Measurements from ENCODE around the gene MAGIX.

The MAGIX gene

GRCh38 chrX:49155900-49156837 lies 6.4 kb upstream of the MAGIX start (continued):
- peak; percentile 61 for TF ChIP-seq HIC1 (tag by site-specific recombination; IDR thresholded peaks at IDR 0.05)
- TF ChIP-seq KLF1 (tag by site-specific recombination; IDR thresholded peaks at IDR 0.05) = peak; percentile 83
- no peak for TF ChIP-seq FEZF1 (tag by site-specific recombination; IDR thresholded peaks at IDR 0.05)
- TF ChIP-seq, protein P1, sequence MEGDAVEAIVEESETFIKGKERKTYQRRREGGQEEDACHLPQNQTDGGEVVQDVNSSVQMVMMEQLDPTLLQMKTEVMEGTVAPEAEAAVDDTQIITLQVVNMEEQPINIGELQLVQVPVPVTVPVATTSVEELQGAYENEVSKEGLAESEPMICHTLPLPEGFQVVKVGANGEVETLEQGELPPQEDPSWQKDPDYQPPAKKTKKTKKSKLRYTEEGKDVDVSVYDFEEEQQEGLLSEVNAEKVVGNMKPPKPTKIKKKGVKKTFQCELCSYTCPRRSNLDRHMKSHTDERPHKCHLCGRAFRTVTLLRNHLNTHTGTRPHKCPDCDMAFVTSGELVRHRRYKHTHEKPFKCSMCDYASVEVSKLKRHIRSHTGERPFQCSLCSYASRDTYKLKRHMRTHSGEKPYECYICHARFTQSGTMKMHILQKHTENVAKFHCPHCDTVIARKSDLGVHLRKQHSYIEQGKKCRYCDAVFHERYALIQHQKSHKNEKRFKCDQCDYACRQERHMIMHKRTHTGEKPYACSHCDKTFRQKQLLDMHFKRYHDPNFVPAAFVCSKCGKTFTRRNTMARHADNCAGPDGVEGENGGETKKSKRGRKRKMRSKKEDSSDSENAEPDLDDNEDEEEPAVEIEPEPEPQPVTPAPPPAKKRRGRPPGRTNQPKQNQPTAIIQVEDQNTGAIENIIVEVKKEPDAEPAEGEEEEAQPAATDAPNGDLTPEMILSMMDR (tag by site-specific recombination; IDR thresholded peaks at IDR 0.05) = peak; percentile 88
- TF ChIP-seq ZNF239 (tag by site-specific recombination; IDR thresholded peaks at IDR 0.05) = no peak
- peak; percentile 66; the same call in 1 of the 2 replicates for TF ChIP-seq ZNF324 (tag by site-specific recombination; IDR thresholded peaks at IDR 0.05)
- no peak for TF ChIP-seq HOXD13 (CRISPR knock-in tag; IDR thresholded peaks at IDR 0.05; ENCODE audit: borderline replicate concordance)
- TF ChIP-seq, protein P2, sequence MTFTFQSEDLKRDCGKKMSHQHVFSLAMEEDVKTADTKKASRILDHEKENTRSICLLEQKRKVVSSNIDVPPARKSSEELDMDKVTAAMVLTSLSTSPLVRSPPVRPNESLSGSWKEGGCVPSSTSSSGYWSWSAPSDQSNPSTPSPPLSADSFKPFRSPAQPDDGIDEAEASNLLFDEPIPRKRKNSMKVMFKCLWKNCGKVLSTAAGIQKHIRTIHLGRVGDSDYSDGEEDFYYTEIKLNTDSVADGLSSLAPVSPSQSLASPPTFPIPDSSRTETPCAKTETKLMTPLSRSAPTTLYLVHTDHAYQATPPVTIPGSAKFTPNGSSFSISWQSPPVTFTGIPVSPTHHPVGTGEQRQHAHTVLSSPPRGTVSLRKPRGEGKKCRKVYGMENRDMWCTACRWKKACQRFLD (tag by site-specific recombination; IDR thresholded peaks at IDR 0.05) = no peak
- TF ChIP-seq, protein P3, sequence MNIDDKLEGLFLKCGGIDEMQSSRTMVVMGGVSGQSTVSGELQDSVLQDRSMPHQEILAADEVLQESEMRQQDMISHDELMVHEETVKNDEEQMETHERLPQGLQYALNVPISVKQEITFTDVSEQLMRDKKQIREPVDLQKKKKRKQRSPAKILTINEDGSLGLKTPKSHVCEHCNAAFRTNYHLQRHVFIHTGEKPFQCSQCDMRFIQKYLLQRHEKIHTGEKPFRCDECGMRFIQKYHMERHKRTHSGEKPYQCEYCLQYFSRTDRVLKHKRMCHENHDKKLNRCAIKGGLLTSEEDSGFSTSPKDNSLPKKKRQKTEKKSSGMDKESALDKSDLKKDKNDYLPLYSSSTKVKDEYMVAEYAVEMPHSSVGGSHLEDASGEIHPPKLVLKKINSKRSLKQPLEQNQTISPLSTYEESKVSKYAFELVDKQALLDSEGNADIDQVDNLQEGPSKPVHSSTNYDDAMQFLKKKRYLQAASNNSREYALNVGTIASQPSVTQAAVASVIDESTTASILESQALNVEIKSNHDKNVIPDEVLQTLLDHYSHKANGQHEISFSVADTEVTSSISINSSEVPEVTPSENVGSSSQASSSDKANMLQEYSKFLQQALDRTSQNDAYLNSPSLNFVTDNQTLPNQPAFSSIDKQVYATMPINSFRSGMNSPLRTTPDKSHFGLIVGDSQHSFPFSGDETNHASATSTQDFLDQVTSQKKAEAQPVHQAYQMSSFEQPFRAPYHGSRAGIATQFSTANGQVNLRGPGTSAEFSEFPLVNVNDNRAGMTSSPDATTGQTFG (tag by site-specific recombination; IDR thresholded peaks at IDR 0.05; ENCODE audit: borderline replicate concordance) = no peak
- TF ChIP-seq GLI2 (tag by site-specific recombination; IDR thresholded peaks at IDR 0.05; ENCODE audit: borderline replicate concordance, low read depth) = no peak
- no peak for TF ChIP-seq ZNF521 (tag by site-specific recombination; IDR thresholded peaks at IDR 0.05)
- no peak for TF ChIP-seq ZNF202 (tag by site-specific recombination; IDR thresholded peaks at IDR 0.05; ENCODE audit: borderline replicate concordance)
- TF ChIP-seq BCL11B (tag by site-specific recombination; IDR thresholded peaks at IDR 0.05; ENCODE audit: low read depth) = peak; percentile 72
- TF ChIP-seq IKZF3 (tag by site-specific recombination; IDR thresholded peaks at IDR 0.05) = no peak
- no peak for TF ChIP-seq ZNF138 (tag by site-specific recombination; IDR thresholded peaks at IDR 0.05; ENCODE audit: borderline replicate concordance)
- TF ChIP-seq YY1 (tag by site-specific recombination; IDR thresholded peaks at IDR 0.05) = no peak
- TF ChIP-seq SCRT2 (tag by site-specific recombination; IDR thresholded peaks at IDR 0.05) = no peak
- TF ChIP-seq, protein P4, sequence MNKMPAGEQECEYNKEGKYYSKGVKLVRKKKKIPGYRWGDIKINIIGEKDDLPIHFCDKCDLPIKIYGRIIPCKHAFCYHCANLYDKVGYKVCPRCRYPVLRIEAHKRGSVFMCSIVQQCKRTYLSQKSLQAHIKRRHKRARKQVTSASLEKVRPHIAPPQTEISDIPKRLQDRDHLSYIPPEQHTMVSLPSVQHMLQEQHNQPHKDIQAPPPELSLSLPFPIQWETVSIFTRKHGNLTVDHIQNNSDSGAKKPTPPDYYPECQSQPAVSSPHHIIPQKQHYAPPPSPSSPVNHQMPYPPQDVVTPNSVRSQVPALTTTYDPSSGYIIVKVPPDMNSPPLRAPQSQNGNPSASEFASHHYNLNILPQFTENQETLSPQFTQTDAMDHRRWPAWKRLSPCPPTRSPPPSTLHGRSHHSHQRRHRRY (tag by site-specific recombination; IDR thresholded peaks at IDR 0.05) = no peak
- TF ChIP-seq ZNF169 (tag by site-specific recombination; IDR thresholded peaks at IDR 0.05) = no peak
- TF ChIP-seq ZNF24 (tag by site-specific recombination; IDR thresholded peaks at IDR 0.05) = peak; percentile 57; the same call in 1 of the 2 replicates
- TF ChIP-seq, protein P5, sequence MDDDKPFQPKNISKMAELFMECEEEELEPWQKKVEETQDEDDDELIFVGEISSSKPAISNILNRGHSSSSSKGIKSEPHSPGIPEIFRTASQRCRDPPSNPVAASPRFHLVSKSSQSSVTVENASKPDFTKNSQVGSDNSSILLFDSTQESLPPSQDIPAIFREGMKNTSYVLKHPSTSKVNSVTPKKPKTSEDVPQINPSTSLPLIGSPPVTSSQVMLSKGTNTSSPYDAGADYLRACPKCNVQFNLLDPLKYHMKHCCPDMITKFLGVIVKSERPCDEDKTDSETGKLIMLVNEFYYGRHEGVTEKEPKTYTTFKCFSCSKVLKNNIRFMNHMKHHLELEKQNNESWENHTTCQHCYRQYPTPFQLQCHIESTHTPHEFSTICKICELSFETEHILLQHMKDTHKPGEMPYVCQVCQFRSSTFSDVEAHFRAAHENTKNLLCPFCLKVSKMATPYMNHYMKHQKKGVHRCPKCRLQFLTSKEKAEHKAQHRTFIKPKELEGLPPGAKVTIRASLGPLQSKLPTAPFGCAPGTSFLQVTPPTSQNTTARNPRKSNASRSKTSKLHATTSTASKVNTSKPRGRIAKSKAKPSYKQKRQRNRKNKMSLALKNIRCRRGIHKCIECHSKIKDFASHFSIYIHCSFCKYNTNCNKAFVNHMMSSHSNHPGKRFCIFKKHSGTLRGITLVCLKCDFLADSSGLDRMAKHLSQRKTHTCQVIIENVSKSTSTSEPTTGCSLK (tag by site-specific recombination; IDR thresholded peaks at IDR 0.05) = no peak
- TF ChIP-seq PRDM4 (tag by site-specific recombination; IDR thresholded peaks at IDR 0.05) = no peak
- no peak for TF ChIP-seq ZNF560 (tag by site-specific recombination; IDR thresholded peaks at IDR 0.05; ENCODE audit: borderline replicate concordance)
- no peak for TF ChIP-seq ZNF677 (tag by site-specific recombination; IDR thresholded peaks at IDR 0.05)
- no peak for TF ChIP-seq ZNF792 (tag by site-specific recombination; IDR thresholded peaks at IDR 0.05)

Data from HEK293 (cell line).